NCI-H345 (cell line): Measurements from ENCODE around the gene ELAVL3.

Experiments
- DNase-seq: peaks from one replicate; lab custom pipeline; 2025; lab: John Stamatoyannopoulos, UW

The ELAVL3 gene

GRCh38 chr19:11480715-11481533, at the start of gene ELAVL3:
ELAVL3 (minus strand) TSS chr19:11481046; CDS start chr19:11480608, 438 bp downstream.
- peak; percentile 58 for DNase-seq

- DNase-seq: peak; percentile 72
Measured at GRCh38 chr19:11530432-11530831, 49.6 kb upstream of the ELAVL3 start.

GRCh38 chr19:11528551-11529341, 47.9 kb upstream of the ELAVL3 start, which contains the start of gene ECSIT:
ECSIT (minus strand) TSS chr19:11529134; CDS start chr19:11519170, 9,964 bp downstream.
- peak; percentile 84 for DNase-seq

- no peak for DNase-seq
Measured at GRCh38 chr19:11519138-11519537, 38.3 kb upstream of the ELAVL3 start.

GRCh38 chr19:11513946-11514345, 33.1 kb upstream of the ELAVL3 start:
- DNase-seq: no peak

- no peak for DNase-seq
Measured at GRCh38 chr19:11510444-11510843, 29.6 kb upstream of the ELAVL3 start.

GRCh38 chr19:11507370-11508078, 26.7 kb upstream of the ELAVL3 start:
- no peak for DNase-seq

DNA sequence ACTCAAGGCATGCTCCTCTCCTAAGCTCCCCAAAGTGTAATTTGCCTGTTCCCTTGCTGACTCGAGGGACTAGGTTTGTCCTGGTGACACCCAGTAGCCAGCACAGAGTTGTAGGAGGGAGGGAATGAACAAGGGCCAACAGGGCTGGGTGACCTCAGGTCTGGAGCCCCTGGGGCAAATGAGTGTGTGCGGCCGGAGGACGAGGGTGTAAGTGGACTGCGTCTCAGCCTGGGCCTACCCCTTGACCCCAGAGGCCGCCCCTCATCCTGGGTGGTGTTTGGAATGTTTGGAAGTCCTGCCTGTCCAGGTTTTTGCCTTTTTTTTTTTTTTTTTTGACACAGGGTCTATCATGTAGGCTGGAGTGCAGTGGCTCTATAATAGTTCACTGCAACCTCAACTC, 26.1 kb upstream of the ELAVL3 start:
- no peak for DNase-seq

DNA sequence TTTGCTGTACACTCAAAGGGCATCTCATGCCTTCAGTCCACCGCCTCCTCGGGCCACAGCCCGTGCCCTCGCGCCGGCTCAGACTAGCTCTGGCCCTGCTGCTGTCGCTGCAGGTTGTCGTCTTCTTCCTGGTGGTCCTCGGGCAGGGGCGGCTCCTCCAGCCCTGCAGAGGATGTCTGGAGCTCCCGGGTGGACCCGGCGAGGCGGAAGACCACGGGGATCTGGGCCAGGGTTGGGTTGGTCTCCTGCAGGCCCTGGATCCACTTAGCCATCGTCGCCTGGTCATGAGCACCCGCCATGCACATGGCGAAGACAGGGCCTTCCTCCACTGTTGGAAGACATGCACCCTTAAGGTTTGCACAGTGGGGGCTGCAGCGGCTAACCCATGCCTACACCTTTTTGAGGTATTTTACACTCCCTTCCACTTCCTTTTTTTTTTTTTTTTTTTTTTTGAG, 25.3 kb upstream of the ELAVL3 start:
- DNase-seq: no peak

GRCh38 chr19:11505504-11506100, 24.8 kb upstream of the ELAVL3 start, which contains the start of gene ZNF653:
ZNF653 (minus strand) TSS chr19:11505839; CDS start chr19:11505786, 53 bp downstream.
- DNase-seq: peak; percentile 73

DNA sequence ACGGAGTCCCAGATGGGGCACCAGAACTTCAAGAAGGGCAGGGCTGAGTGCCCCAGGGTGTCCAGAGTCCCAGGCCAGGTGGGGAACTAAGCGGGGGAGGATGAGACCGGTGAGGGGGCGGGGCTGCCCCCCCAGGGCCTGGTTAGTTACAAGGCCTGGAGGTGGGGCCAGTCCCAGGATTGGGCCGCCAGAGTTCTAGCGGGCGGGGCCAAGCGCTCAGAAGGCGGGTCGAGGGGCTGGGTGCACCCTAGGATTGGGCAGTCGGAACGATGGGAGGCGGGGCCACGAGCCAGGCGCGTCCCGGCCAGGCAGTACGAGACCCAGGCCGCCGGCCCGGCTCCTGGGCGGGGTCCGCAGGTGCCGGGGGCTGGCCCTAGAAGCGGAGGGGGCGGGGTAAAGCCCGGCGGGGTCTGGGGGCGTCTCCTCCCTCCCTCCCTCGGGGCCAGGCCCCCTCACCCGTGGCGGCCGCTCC, 24.2 kb upstream of the ELAVL3 start:
- DNase-seq: peak; percentile 84

DNA sequence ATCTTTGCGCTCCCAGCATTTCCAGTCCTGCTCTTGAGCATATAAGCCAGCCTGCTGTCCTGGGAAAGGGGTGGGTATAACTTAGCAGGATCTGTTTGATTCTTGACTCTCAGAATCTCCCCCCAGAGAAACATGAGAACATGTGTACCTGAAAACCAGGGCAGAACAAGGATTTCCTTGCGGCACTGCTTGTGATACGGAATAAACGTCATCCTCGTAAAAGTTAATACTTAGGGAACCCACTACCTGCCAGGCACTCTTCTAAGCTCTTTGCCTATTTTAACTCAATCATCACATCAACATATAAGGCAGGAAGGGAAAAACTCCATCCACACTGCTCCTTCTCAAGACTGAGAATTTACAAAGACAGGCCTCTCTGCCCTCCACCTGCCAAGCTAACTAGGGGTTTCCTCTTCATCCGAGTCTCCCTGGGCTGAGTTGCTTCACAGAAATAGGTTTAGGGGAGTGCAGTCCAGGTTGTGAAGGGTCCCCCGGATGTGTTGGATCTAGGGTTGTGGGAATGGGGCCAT, 23.7 kb upstream of the ELAVL3 start:
- no peak for DNase-seq

GRCh38 chr19:11499890-11500420, 19.1 kb upstream of the ELAVL3 start:
- no peak for DNase-seq

- DNase-seq: no peak
Measured at GRCh38 chr19:11499220-11499726, 18.4 kb upstream of the ELAVL3 start.

DNA sequence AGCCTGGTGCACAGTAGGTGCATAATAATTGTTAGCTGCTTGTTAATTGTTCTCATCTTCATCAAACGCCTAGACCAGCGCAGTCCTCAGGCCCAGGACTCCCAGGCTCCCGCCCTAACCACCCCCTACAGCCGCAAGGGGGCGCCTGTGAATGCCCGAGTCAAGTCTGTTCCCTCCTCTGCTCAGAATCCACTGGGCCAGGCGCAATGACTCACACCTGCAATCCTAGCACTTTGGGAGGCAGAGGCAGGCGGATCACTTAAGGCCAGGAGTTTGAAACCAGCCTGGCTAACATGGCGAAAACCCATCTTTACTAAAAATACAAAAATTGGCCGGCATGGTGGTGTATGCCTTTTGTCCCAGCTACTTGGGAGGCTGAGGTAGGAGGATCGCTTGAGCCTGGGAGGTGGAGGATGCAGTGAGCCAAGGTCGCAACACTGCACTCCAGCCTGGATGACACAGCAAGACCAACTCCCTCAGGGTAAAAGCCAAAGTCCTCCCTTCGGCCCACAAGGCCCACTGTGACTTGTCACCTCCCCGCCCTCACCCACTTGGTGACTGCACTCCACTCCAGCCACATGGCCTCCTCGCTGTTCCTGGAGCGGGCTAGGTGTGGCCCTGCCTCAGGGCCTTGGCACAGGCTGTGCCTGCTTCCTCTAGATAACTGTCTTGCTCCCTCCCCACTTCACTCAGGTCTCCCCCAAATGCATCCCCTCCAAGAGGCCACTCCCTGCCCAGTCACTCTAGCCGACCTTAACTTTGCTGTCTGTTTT, 15.7 kb upstream of the ELAVL3 start:
- no peak for DNase-seq

DNA sequence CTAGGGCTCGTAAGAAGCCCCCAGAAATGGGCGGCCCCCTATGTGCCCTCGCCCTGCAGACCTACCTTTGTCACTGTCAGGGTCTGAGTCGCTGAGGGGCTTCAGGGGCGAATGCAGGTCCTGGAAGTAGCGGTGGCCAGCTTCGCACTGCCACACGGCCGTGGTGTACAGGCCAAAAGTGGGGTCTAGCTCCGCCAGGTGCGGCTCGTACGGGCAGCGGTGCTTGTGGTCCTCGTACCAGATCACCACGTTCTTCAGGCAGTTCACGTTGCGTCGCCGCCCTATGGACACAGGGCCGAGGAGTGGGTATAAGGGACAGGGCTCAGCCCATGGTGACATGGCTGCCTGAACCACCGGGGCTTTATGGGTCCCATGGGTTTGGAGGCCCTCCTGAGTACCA, 15.0 kb upstream of the ELAVL3 start:
- DNase-seq: no peak

GRCh38 chr19:11495481-11495880, 14.6 kb upstream of the ELAVL3 start:
- DNase-seq: no peak

GRCh38 chr19:11494634-11495285, 13.9 kb upstream of the ELAVL3 start:
- DNase-seq: no peak

- DNase-seq: no peak
Measured at GRCh38 chr19:11489378-11489777, 8.5 kb upstream of the ELAVL3 start.
